Heart right ventricle (tissue), 16 donors: Measurements from ENCODE around the gene MUC13. TPM values are rescaled to one million over a fixed set of nuclear protein-coding genes. Genes with fewer than 3 reads are reported as not detected.

Experiments used
- ATAC-seq, 8 donors: fragments of 200-7000 bp; cut with Tn5 transposase; one replicate each; pipeline ENCODE4 v1.9.1; 2020; ENCODE audit warnings: mild to moderate bottlenecking in 8 of 8, moderate library complexity in 8 of 8, moderate number of reproducible peaks in 1 of 8
- DNase-seq, 2 donors: peaks; one replicate each; pipeline ENCODE4 v3.0.0-alpha.2; 2020
- H3K27ac ChIP-seq, 10 donors: fragments of 200-600 bp; sonication (generic) in 2 of 10; one replicate each; pipeline versions ENCODE4 v1.5.0 to v1.8.0; 2020 to 2022; ENCODE audit warnings: mild to moderate bottlenecking in 3 of 10
- H3K27me3 ChIP-seq, 7 donors: fragments of 200-600 bp; one replicate each; pipeline ENCODE4 v1.8.0; 2021 to 2022; ENCODE audit warnings: mild to moderate bottlenecking in 2 of 7
- H3K36me3 ChIP-seq, 9 donors: fragments of 200-600 bp; sonication (generic) in 1 of 9; one replicate each; pipeline versions ENCODE4 v1.5.0 to v1.8.0; 2020 to 2022; ENCODE audit warnings: mild to moderate bottlenecking in 2 of 9
- H3K4me1 ChIP-seq, 9 donors: fragments of 200-600 bp; sonication (generic) in 1 of 9; one replicate each; pipeline versions ENCODE4 v1.5.0 to v1.8.0; 2020 to 2022; ENCODE audit warnings: mild to moderate bottlenecking in 4 of 9
- H3K4me3 ChIP-seq, 10 donors: fragments of 200-600 bp; sonication (generic) in 2 of 10; one replicate each; pipeline versions ENCODE4 v1.5.0 to v1.8.0; 2020 to 2022; ENCODE audit warnings: mild to moderate bottlenecking in 7 of 10, moderate library complexity in 2 of 10
- H3K9me3 ChIP-seq, 11 donors: fragments of 200-600 bp in 10 of 11; sonication (generic) in 2 of 11; one replicate each; pipeline versions ENCODE4 v1.5.0 to v1.8.0; 2013 to 2022; ENCODE audit warnings: mild to moderate bottlenecking in 2 of 11, control low read depth in 1 of 11, moderate library complexity in 1 of 11
- whole genome bisulfite sequencing, 2 donors: extraction: QIAGEN DNeasy Blood & Tissue Kit; methylation state at CpG; one replicate each; pipeline ENCODE4 v1.1.7; 2013; ENCODE audit warnings: inconsistent platforms in 1 of 2; 5-methylcytosine and 5-hydroxymethylcytosine counted together
- intact Hi-C, 10 donors: fragments of 100-400 bp; cut with DNase I; formaldehyde crosslinking; loops; one replicate each; pipeline versions ENCODE4 v1.11.1 to v1.14.2; 2022
- polyA plus RNA-seq, 2 donors: library from polyadenylated mRNA; stranded (reverse); fragments of 200-250 nt; gene quantifications; one replicate each; pipeline ENCODE4 v1.2.3, GENCODE V29; 2013
- total RNA-seq, 10 donors: library from RNA; stranded (reverse); fragmentation: NEBNext Ultra II Directional in 3 of 10; extraction: Animal tissue kit (Norgen Biotek cat#: 25700) in 3 of 10; gene quantifications; one replicate each; pipeline versions ENCODE4 v1.2.1 to v1.2.4, GENCODE V29; 2021 to 2023
- TF ChIP-seq, protein P1 (sequence below), 9 donors: fragments of 200-600 bp; sonication (generic) in 2 of 9; IDR thresholded peaks; one replicate each; pipeline versions ENCODE4 v1.5.0 to v1.8.0; 2021 to 2022; ENCODE audit warnings: antibody characterized with exemption in 9 of 9, mild to moderate bottlenecking in 5 of 9, moderate library complexity in 1 of 9
- donor health status: Arrhythmogenic right ventricular cardiomyopathy.
- donor health status: ischemic (EF 13 %, LVEDD 7.1; RV severe dilation, severe dysfunction).
- donor health status: healthy with polysubstance abuse.
- donor health status: DM: no; HTN: yes; CAD: no.
- donor health status: DM: no; HTN: no; CAD: no.
- donor health status: ischemic (EF 25% LVEDD 6.9; RV normal size, moderate dysfunction).
- donor health status: ischemic (EF 25% LVEDD 5.7; RV mildly dilated, moderate dysfunction).
- donor health status: healthy.
- donor health status: DM: yes; HTN: yes; CAD: no.
- donor health status: Ischemic cardiomyopathy.
- donor health status: ischemic (EF 35%, LVEDD 5.7; RV mildly dilated, moderate dysfunction).
- donor health status: nonischemic (EF 11% LVEDD 7.7; RV severe dilation, severe dysfunction).
- donor health status: DM: yes; HTN: yes; CAD: no.
- donor health status: PGD.
- donor health status: ischemic (EF 29% LVEDD 5.4; RV normal size, mild dysfunction).
- donor health status: nonischemic (EF 23%, LVEDD 6.1; RV moderate dilation, normal function).

MUC13 gene
- total and polyA plus RNA-seq, 12 donors, result 0.03 to 0.41 (median 0.37) TPM; not detected in 9

DNA sequence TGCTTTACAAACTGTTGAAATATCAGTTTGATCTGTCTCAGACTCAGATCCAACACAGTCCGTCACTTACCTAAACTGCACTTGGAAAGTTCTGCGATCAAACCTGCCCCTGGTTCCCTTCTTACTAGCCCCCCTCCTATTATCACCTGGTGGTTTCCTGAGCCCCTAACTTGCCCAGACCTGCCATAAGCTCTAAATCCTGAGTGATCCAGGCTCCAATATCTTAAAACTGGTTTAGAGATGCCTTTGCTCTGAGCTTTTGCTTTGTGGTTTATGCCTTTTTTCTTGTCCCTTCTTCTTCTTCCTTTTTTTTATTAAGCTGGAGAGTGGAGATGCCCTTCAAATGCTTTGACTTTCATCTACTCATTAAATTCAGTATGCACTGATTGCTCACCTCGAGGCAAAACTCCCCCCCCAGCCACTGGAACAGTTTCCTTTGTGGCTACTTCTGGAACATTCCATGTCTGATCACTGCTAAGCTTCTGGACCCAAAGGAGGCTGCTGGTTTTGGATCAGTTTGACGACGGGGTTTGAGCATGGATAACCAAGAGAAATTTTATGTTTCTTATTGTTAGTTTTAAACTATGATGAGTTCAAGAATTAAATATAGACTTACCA, 43.9 kb downstream of the MUC13 start:
- no peaks in the 10 kb centered on the region for H3K9me3 ChIP-seq
- no peak overlapping the region for H3K27ac ChIP-seq
- WGBS, 2 donors, result 74 to 89% methylated on average over 5 of the region's 5 CpGs
- DNase-seq, result no peak
- ATAC-seq, result no peak
- peaks cover 0 to 33% (median 0%) of the 10 kb centered on the region in 7 donors for H3K27me3 ChIP-seq
- no peak overlapping the region for H3K4me3 ChIP-seq
- intact Hi-C loops, result loop anchor here in 2 of 10 donors (10.0 kb wide), 1 partner anchor 326 kb away; no protein-coding TSS in a partner anchor
- no peaks in the 10 kb centered on the region for H3K36me3 ChIP-seq
- peaks cover 2 to 19% (median 11%) of the 10 kb centered on the region in 9 donors for H3K4me1 ChIP-seq
- TF ChIP-seq, protein P1, sequence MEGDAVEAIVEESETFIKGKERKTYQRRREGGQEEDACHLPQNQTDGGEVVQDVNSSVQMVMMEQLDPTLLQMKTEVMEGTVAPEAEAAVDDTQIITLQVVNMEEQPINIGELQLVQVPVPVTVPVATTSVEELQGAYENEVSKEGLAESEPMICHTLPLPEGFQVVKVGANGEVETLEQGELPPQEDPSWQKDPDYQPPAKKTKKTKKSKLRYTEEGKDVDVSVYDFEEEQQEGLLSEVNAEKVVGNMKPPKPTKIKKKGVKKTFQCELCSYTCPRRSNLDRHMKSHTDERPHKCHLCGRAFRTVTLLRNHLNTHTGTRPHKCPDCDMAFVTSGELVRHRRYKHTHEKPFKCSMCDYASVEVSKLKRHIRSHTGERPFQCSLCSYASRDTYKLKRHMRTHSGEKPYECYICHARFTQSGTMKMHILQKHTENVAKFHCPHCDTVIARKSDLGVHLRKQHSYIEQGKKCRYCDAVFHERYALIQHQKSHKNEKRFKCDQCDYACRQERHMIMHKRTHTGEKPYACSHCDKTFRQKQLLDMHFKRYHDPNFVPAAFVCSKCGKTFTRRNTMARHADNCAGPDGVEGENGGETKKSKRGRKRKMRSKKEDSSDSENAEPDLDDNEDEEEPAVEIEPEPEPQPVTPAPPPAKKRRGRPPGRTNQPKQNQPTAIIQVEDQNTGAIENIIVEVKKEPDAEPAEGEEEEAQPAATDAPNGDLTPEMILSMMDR (IDR thresholded peaks at IDR 0.05), result no peak

DNA sequence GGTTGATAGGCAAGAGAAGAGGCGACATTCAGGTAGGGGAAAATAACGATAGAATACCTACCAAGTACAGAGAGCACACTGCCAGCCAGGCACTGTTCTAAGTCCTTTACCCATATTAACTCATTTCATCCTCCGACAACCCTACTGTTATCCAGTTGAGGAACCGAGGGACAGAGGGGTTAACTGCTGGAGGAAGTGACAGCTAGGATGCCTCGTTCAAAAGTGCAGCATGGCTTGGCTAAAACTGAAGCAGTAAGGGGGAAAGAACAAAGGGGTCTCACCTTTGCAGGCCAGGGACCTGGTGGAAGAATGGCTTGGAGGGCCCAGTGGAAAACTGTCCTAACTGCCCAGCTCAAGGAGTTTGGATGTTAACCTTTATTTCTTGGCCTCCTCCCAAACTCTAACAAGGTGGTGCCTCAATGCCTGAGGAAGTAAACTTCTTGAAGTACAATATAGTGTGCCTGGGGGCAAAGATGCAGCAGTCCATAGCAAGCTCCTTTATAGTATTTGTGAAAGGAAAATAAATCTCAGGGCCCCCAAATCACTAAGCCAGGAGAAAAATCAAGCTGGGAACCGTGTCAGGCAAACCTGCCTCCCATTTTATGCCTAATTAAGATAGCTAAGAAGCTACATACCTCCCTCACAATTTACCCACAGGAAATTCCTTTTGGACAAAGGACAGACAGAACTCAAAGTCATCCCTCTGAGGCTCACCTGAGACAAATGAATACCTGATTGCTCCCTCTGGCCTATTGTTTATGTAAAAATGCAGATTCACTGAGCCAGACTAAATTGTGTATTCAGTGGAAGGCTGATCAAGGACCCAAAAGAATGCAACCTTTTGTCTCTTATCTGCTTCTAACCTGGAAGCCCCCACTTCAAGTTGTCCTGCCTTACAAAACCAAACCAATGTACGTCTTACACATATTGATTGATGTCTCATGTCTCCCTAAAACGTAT, 45.8 kb downstream of the MUC13 start:
- H3K27ac ChIP-seq, result peak overlapping the region in 1 of 10 donors; percentile 31
- peaks cover 0 to 9% (median 0%) of the 10 kb centered on the region in 9 donors for H3K36me3 ChIP-seq
- H3K4me3 ChIP-seq, result no peak overlapping the region
- ATAC-seq (no peak), DNase-seq (no peak)
- WGBS, 2 donors, result 73 to 76% methylated on average over 8 of the region's 8 CpGs
- peaks cover 0 to 37% (median 0%) of the 10 kb centered on the region in 7 donors for H3K27me3 ChIP-seq
- H3K4me1 ChIP-seq, result peaks cover 12 to 35% (median 27%) of the 10 kb centered on the region in 9 donors
- intact Hi-C loops, result loop anchor here in 9 of 10 donors (5.0 to 10.0 kb wide), 7 partner anchors 36 to 116 kb away; no protein-coding TSS in a partner anchor
- H3K9me3 ChIP-seq, result no peaks in the 10 kb centered on the region
- TF ChIP-seq, protein P1 (IDR thresholded peaks at IDR 0.05), result no peak

DNA sequence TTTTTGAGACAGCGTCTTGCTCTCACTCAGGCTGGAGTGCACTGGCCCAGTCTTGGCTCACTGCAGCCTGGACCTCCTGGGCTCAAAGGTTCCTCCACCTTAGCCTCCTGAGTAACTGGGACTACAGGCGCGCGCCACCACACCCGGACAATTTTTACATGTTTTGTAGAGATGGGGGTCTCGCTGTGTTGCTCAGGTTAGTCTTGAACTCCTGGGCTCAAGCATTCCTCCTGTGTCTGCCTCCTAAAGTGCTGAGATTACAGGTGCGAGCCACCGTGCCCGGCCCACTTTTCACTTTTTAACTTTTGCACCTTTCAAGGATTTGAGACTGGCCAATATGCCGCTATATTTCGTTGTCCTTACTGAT, 46.6 kb downstream of the MUC13 start:
- TF ChIP-seq, protein P1 (IDR thresholded peaks at IDR 0.05), result no peak
- H3K27ac ChIP-seq, result peak overlapping the region in 8 of 10 donors; percentile 81 to 98 (median 93)
- intact Hi-C loops, result loop anchor here in 9 of 10 donors (2.0 to 10.0 kb wide), 8 partner anchors 36 to 116 kb away; no protein-coding TSS in a partner anchor
- peaks cover 0 to 37% (median 0%) of the 10 kb centered on the region in 7 donors for H3K27me3 ChIP-seq
- WGBS, 2 donors, result 91 to 95% methylated on average over 11 of the region's 11 CpGs
- peaks cover 17 to 38% (median 32%) of the 10 kb centered on the region in 9 donors for H3K4me1 ChIP-seq
- H3K4me3 ChIP-seq, result peak overlapping the region in 9 of 10 donors; percentile 64 to 98 (median 85)
- no peak for DNase-seq
- peaks cover 0 to 14% (median 0%) of the 10 kb centered on the region in 9 donors for H3K36me3 ChIP-seq
- ATAC-seq, result no peak
- no peaks in the 10 kb centered on the region for H3K9me3 ChIP-seq
